Hepatocyte (in vitro differentiated cells): ENCODE results near the gene VAPA. TPM values are rescaled to one million over a fixed set of nuclear protein-coding genes. Genes with fewer than 3 reads are reported as not detected.
"Not testable (repeated sequence)": the region's sequence is repeated elsewhere in the genome, so short reads cannot be mapped to it uniquely, and the experiment has no call there.

Experiments used
- DNase-seq: peaks from one replicate; pipeline ENCODE4 v3.0.0-alpha.2; 2016; ENCODE audit warnings: low spot score
- H2AFZ ChIP-seq: fragments of 200-600 bp; sonication (generic); 2 replicates; pipeline ENCODE4 v1.6.0; 2016; ENCODE audit warnings: antibody characterized with exemption, mild to moderate bottlenecking
- H3K27ac ChIP-seq: fragments of 200-600 bp; sonication (generic); 2 replicates; pipeline ENCODE4 v1.5.1; 2016; ENCODE audit warnings: mild to moderate bottlenecking
- H3K27me3 ChIP-seq: fragments of 200-600 bp; sonication (generic); 2 replicates; pipeline ENCODE4 v1.6.1; 2016
- H3K36me3 ChIP-seq: fragments of 200-600 bp; sonication (generic); replicated peaks from 2 replicates; pipeline ENCODE4 v1.5.1; 2016; ENCODE audit warnings: low read depth; ENCODE audit not compliant: insufficient read depth
- H3K4me1 ChIP-seq: fragments of 200-600 bp; sonication (generic); 2 replicates; pipeline ENCODE4 v1.5.1; 2016; ENCODE audit warnings: mild to moderate bottlenecking, moderate library complexity; ENCODE audit not compliant: insufficient read depth
- H3K4me2 ChIP-seq: fragments of 200-600 bp; sonication (generic); 2 replicates; pipeline ENCODE4 v1.6.0; 2016
- H3K4me3 ChIP-seq: fragments of 200-600 bp; sonication (generic); 2 replicates; pipeline ENCODE4 v1.5.1; 2016; ENCODE audit warnings: mild to moderate bottlenecking
- H3K79me2 ChIP-seq: fragments of 200-600 bp; sonication (generic); 2 replicates; pipeline ENCODE4 v1.6.0; 2017; ENCODE audit warnings: mild to moderate bottlenecking
- H3K9me2 ChIP-seq: fragments of 200-600 bp; sonication (generic); replicated peaks from 2 replicates; pipeline ENCODE4 v1.6.0; 2017; ENCODE audit warnings: mild to moderate bottlenecking; ENCODE audit not compliant: insufficient read depth
- H3K9me3 ChIP-seq: fragments of 200-600 bp; sonication (generic); 2 replicates; pipeline ENCODE4 v1.5.1; 2016; ENCODE audit warnings: low read depth, mild to moderate bottlenecking
- H4K20me1 ChIP-seq: fragments of 200-600 bp; sonication (generic); 2 replicates; pipeline ENCODE4 v1.6.0; 2016; ENCODE audit warnings: mild to moderate bottlenecking; ENCODE audit not compliant: insufficient read depth, poor library complexity, severe bottlenecking
- EZH2 ChIP-seq: fragments of 200-600 bp; sonication (generic); IDR thresholded peaks from 2 replicates; pipeline ENCODE4 v1.6.1; 2016; ENCODE audit warnings: antibody characterized with exemption, mild to moderate bottlenecking, borderline replicate concordance
- EZH2phosphoT487 ChIP-seq: fragments of 200-600 bp; sonication (generic); IDR thresholded peaks from one replicate; pipeline ENCODE4 v1.6.1; 2018; ENCODE audit warnings: antibody characterized with exemption, mild to moderate bottlenecking, low read depth, moderate library complexity; ENCODE audit not compliant: unreplicated experiment, severe bottlenecking
- WGBS: methylation state at CpG from one replicate; pipeline ENCODE4 v1.1.6; 2016; ENCODE audit warnings: low lambda C conversion rate; ENCODE audit errors: missing lambda C conversion rate; 5-methylcytosine and 5-hydroxymethylcytosine counted together
- polyA plus RNA-seq: library from polyadenylated mRNA; unstranded; fragments of >200 nt; fragmentation: Nextera tagmentation; extraction: Ambion mirVana; gene quantifications from 2 replicates; pipeline ENCODE4 v1.2.1, GENCODE V29; 2016
- total RNA-seq: library from RNA; depleted of rRNA; stranded (reverse); fragments of >200 nt; gene quantifications from 2 replicates; pipeline ENCODE4 v1.2.3, GENCODE V29; 2014
- TF ChIP-seq, protein P1 (sequence below): fragments of 200-600 bp; sonication (generic); IDR thresholded peaks from 2 replicates; pipeline ENCODE4 v1.5.1; 2016; ENCODE audit warnings: antibody characterized with exemption, mild to moderate bottlenecking; ENCODE audit not compliant: poor library complexity

The VAPA gene
- total and polyA plus RNA-seq, 2 experiments from 2014 or later, result 290 to 324 TPM

GRCh38 chr18:9894454-9895068 is 19.3 kb upstream of the VAPA start:
- no peaks in the 10 kb centered on the region for H3K27me3 ChIP-seq
- no peaks in the 10 kb centered on the region for H3K9me2 ChIP-seq
- H3K79me2 ChIP-seq, result no peaks in the 10 kb centered on the region
- H3K4me1 ChIP-seq, result no peaks in the 10 kb centered on the region
- no peak overlapping the region for H3K4me2 ChIP-seq
- H3K4me3 ChIP-seq, result no peak overlapping the region
- H2AFZ ChIP-seq, result no peak overlapping the region
- WGBS, result 96% methylated on average over 6 of the region's 6 CpGs
- no peak for DNase-seq
- no peaks in the 10 kb centered on the region for H3K9me3 ChIP-seq
- TF ChIP-seq EZH2phosphoT487 (no peak), EZH2 (no peak)
- TF ChIP-seq, protein P1, sequence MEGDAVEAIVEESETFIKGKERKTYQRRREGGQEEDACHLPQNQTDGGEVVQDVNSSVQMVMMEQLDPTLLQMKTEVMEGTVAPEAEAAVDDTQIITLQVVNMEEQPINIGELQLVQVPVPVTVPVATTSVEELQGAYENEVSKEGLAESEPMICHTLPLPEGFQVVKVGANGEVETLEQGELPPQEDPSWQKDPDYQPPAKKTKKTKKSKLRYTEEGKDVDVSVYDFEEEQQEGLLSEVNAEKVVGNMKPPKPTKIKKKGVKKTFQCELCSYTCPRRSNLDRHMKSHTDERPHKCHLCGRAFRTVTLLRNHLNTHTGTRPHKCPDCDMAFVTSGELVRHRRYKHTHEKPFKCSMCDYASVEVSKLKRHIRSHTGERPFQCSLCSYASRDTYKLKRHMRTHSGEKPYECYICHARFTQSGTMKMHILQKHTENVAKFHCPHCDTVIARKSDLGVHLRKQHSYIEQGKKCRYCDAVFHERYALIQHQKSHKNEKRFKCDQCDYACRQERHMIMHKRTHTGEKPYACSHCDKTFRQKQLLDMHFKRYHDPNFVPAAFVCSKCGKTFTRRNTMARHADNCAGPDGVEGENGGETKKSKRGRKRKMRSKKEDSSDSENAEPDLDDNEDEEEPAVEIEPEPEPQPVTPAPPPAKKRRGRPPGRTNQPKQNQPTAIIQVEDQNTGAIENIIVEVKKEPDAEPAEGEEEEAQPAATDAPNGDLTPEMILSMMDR, result no peak
- no peak overlapping the region for H3K27ac ChIP-seq
- no peaks in the 10 kb centered on the region for H3K36me3 ChIP-seq
- H4K20me1 ChIP-seq, result no peaks in the 10 kb centered on the region

GRCh38 chr18:9897129-9897528 is 16.7 kb upstream of the VAPA start:
- no peak overlapping the region for H3K4me2 ChIP-seq
- H3K79me2 ChIP-seq, result no peaks in the 10 kb centered on the region
- no peak for TF ChIP-seq EZH2
- TF ChIP-seq, protein P1, result no peak
- TF ChIP-seq EZH2phosphoT487, result no peak
- DNase-seq, result no peak
- H3K4me1 ChIP-seq, result no peaks in the 10 kb centered on the region
- no peaks in the 10 kb centered on the region for H4K20me1 ChIP-seq
- no peak overlapping the region for H3K27ac ChIP-seq
- no peak overlapping the region for H2AFZ ChIP-seq
- no peaks in the 10 kb centered on the region for H3K9me2 ChIP-seq
- no peaks in the 10 kb centered on the region for H3K36me3 ChIP-seq
- H3K4me3 ChIP-seq, result no peak overlapping the region
- 93% methylated on average over 5 of the region's 5 CpGs for WGBS
- no peaks in the 10 kb centered on the region for H3K9me3 ChIP-seq
- no peaks in the 10 kb centered on the region for H3K27me3 ChIP-seq

GRCh38 chr18:9897787-9898291 is 16.0 kb upstream of the VAPA start:
- not testable (repeated sequence) for H4K20me1 ChIP-seq, H3K79me2 ChIP-seq, H2AFZ ChIP-seq, H3K27ac ChIP-seq, H3K36me3 ChIP-seq, H3K9me3 ChIP-seq, H3K4me3 ChIP-seq, H3K4me2 ChIP-seq, H3K4me1 ChIP-seq, H3K27me3 ChIP-seq, H3K9me2 ChIP-seq, DNase-seq
- 96% methylated on average over 10 of the region's 10 CpGs for WGBS

- Histone ChIP-seq H3K36me3 (no peaks in the 10 kb centered on the region), H3K9me2 (no peaks in the 10 kb centered on the region), H3K4me1 (no peaks in the 10 kb centered on the region), H2AFZ (no peak overlapping the region), H3K9me3 (no peaks in the 10 kb centered on the region), H4K20me1 (no peaks in the 10 kb centered on the region), H3K27me3 (no peaks in the 10 kb centered on the region), H3K4me3 (no peak overlapping the region), H3K27ac (peak overlapping the region; percentile 69), H3K4me2 (peak overlapping the region; percentile 10), H3K79me2 (no peaks in the 10 kb centered on the region)
- DNase-seq, result peak; percentile 63
- TF ChIP-seq, protein P1, result no peak
- TF ChIP-seq EZH2phosphoT487, result no peak
- 53% methylated on average over 11 of the region's 11 CpGs for WGBS
Observed at GRCh38 chr18:9898792-9899549, 14.8 kb upstream of the VAPA start.

DNA sequence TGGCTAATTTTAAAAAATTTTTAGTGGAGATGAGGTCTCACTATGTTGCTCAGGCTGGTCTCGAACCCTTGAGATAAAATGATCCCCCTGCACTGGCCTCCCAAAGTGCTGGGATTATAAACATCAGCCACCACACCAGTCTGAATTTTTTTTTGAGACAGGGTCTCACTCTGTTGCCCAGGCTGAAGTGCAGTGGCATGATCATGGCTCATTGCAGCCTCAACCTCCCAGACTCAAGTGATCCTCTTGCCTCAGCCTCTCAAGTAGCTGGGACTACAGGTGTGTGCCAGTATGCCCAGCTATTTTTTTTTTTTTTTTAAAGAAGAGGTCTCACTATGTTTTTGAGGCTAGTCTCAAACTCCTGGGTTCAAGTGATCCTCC is 14.3 kb upstream of the VAPA start:
- H3K9me3 ChIP-seq, H3K79me2 ChIP-seq, H3K4me3 ChIP-seq, H3K9me2 ChIP-seq, H3K4me1 ChIP-seq, H3K4me2 ChIP-seq, H4K20me1 ChIP-seq, DNase-seq, H3K27me3 ChIP-seq, H2AFZ ChIP-seq, H3K36me3 ChIP-seq: not testable (repeated sequence)
- 93% methylated on average over 1 of the region's 1 CpG for WGBS
- peak overlapping the region; percentile 64 for H3K27ac ChIP-seq
